ENCODE results near the gene MYO5B.
A peak's percentile ranks its signal among the peaks of the same experiment; 100 is the strongest.

MYO5B gene

GRCh38 chr18:50152900-50153299 is 42.0 kb downstream of the MYO5B start:
- DNase-seq = no peak
- no peak for ATAC-seq (replicated peaks)
- Mint-ChIP-seq H3K27ac (no peak overlapping the region), H3K4me1 (no peaks in the 10 kb centered on the region), H3K27me3 (peaks cover 5 to 7% of the 10 kb centered on the region in 2 donors), H3K9me3 (peaks cover 0 to 3% of the 10 kb centered on the region in 2 donors), H3K4me3 (no peak overlapping the region), H3K36me3 (no peaks in the 10 kb centered on the region)

DNA sequence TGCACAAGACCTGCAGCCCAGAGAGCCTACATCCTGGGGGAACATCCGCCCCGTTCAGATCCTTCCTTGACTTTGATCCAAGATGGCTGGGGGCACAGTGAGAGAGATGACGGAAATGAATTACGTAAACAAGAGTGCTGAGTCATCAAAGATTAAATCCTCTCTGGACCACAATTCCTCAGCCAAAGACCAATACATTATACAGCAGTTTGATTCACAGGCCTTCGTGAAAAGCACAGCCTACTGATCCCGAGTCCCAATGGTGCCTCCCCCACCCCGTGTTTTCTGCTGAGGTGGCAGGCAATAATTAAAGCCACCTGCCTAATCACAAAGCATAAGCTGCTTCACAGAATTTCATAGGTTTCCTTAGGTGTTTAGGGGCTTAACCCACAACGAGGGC is 43.0 kb downstream of the MYO5B start:
- no peak overlapping the region for H3K27ac Mint-ChIP-seq
- DNase-seq (no peak), ATAC-seq (replicated peaks) (no peak)
- no peaks in the 10 kb centered on the region for H3K36me3 Mint-ChIP-seq
- peaks cover 5 to 6% of the 10 kb centered on the region in 2 donors for H3K27me3 Mint-ChIP-seq
- H3K9me3 Mint-ChIP-seq = peaks cover 4% of the 10 kb centered on the region in 2 donors
- H3K4me1 Mint-ChIP-seq = no peaks in the 10 kb centered on the region
- no peak overlapping the region for H3K4me3 Mint-ChIP-seq

DNA sequence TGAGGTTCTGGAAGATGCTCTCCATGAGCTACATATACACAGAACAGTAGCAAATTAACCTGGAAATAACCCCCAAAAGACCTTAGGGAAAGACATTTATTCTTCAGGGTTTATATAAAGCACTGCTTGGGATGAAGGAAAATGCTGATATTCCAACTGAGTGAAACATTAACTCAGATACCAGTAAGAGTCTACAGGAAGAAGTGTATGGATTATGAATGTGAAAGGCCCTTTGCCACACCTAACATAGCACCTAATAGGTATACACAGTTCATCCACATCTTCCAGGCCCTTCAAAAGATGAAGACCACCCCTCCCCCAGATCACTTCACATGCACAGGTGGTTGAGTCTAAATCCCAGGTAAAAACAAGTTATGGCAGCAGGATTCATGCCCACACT is 50.4 kb downstream of the MYO5B start:
- no peak overlapping the region for H3K27ac Mint-ChIP-seq
- H3K27me3 Mint-ChIP-seq = peaks cover 29 to 34% of the 10 kb centered on the region in 2 donors
- H3K4me1 Mint-ChIP-seq = no peaks in the 10 kb centered on the region
- H3K4me3 Mint-ChIP-seq = no peak overlapping the region
- ATAC-seq (replicated peaks) (no peak), DNase-seq (no peak)
- H3K36me3 Mint-ChIP-seq = no peaks in the 10 kb centered on the region
- peaks cover 3 to 4% of the 10 kb centered on the region in 2 donors for H3K9me3 Mint-ChIP-seq

DNA sequence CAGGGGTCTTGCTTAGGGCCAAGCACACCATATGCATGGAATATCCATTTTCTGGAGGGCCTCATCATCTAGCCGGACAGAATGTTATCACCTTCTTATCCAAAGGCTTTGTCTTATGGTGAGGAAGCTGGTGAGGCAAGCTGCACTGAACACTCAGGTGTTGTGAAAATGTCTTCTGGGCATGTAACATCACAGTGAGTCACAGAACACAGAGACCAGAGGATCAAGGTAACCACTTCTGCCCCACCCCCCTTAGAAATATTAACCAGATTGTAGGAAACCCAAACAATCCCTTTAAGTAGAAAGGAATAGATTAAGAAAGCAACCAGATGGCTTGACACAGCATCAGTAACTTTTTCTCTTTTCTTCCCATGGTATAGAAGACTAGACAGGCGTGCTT is 51.1 kb downstream of the MYO5B start:
- peaks cover 3 to 4% of the 10 kb centered on the region in 2 donors for H3K9me3 Mint-ChIP-seq
- ATAC-seq (replicated peaks) (no peak), DNase-seq (no peak)
- peaks cover 32 to 34% of the 10 kb centered on the region in 2 donors for H3K27me3 Mint-ChIP-seq
- no peak overlapping the region for H3K27ac Mint-ChIP-seq
- H3K4me3 Mint-ChIP-seq = no peak overlapping the region
- H3K4me1 Mint-ChIP-seq = no peaks in the 10 kb centered on the region
- no peaks in the 10 kb centered on the region for H3K36me3 Mint-ChIP-seq

- Mint-ChIP-seq H3K36me3 (no peaks in the 10 kb centered on the region), H3K4me1 (peaks cover 3 to 6% of the 10 kb centered on the region in 2 donors), H3K4me3 (no peak overlapping the region), H3K9me3 (peaks cover 3 to 4% of the 10 kb centered on the region in 2 donors), H3K27me3 (peaks cover 32 to 35% of the 10 kb centered on the region in 2 donors), H3K27ac (no peak overlapping the region)
- no peak for DNase-seq
- no peak for ATAC-seq (replicated peaks)
Observed at GRCh38 chr18:50143294-50143693, 51.7 kb downstream of the MYO5B start.

DNA sequence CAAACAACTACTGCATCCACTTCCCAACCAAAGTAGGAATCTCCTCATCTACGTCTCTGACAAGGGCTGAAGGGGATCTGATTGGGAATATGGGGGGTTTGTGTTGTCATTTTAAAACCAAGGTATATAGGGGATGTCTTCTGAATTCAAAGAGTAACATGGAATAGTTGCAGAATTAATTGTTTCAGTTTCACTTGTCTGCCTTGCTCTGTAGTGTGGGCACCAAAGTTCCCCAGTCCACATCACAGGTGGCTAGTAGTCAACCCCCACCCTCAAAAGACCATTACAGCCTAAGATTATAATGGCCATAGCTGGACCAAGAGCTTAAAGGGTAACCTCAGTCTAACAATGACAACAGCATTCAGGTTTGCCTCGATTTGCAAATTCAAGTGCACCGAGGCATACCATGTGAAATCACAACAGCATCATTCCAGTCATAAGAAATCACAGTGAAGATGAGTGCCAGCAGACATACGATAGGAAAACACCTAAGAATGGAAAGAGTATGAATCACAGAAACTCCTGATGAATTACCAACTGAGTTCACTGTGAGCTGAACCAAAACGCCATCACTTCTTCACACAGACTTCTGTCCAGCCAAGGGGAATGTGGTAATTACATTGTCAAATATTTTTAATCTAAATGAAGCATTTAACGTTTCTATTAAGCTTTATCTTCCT is 52.4 kb downstream of the MYO5B start:
- Mint-ChIP-seq H3K4me3 (no peak overlapping the region), H3K4me1 (peaks cover 8 to 13% of the 10 kb centered on the region in 2 donors), H3K27ac (no peak overlapping the region), H3K9me3 (peaks cover 4 to 6% of the 10 kb centered on the region in 2 donors), H3K27me3 (peaks cover 37 to 42% of the 10 kb centered on the region in 2 donors), H3K36me3 (peaks cover 0 to 1% of the 10 kb centered on the region in 2 donors)
- no peak for DNase-seq
- peak; percentile 16 to 38 for ATAC-seq (replicated peaks)

- Mint-ChIP-seq H3K36me3 (peaks cover 0 to 4% of the 10 kb centered on the region in 2 donors), H3K4me3 (no peak overlapping the region), H3K27me3 (peaks cover 39 to 44% of the 10 kb centered on the region in 2 donors), H3K27ac (no peak overlapping the region), H3K9me3 (peaks cover 4% of the 10 kb centered on the region in 2 donors), H3K4me1 (peaks cover 11 to 16% of the 10 kb centered on the region in 2 donors)
- DNase-seq = no peak
- peak; percentile 39 to 63 for ATAC-seq (replicated peaks)
Observed at GRCh38 chr18:50138181-50139064, 56.5 kb downstream of the MYO5B start.

DNA sequence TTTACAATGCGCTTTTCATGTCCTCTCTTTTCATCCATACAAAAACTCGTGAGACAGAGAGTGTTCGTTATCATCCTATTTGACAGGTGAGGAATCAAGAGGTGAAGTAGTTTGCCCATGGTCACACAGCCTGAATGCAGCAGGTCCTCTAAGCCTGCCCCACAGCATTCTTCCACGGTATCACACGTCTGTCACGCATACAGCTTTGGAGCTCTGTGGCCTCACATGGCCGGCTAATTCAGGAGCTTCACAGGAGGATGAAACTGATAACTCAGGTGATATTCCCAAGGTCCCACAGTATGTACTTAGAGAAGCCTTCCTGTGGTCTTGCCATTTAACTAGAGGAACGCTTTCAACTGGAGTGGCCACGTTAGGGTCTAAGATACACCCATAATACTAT is 59.0 kb downstream of the MYO5B start:
- Mint-ChIP-seq H3K36me3 (peaks cover 0 to 4% of the 10 kb centered on the region in 2 donors), H3K4me3 (no peak overlapping the region), H3K9me3 (peaks cover 4% of the 10 kb centered on the region in 2 donors), H3K27ac (no peak overlapping the region), H3K4me1 (peaks cover 21 to 30% of the 10 kb centered on the region in 2 donors), H3K27me3 (peaks cover 41 to 50% of the 10 kb centered on the region in 2 donors)
- DNase-seq (no peak), ATAC-seq (replicated peaks) (no peak)

- peaks cover 4% of the 10 kb centered on the region in 2 donors for H3K9me3 Mint-ChIP-seq
- no peak for DNase-seq
Observed at GRCh38 chr18:50133526-50133925, 61.4 kb downstream of the MYO5B start.

DNA sequence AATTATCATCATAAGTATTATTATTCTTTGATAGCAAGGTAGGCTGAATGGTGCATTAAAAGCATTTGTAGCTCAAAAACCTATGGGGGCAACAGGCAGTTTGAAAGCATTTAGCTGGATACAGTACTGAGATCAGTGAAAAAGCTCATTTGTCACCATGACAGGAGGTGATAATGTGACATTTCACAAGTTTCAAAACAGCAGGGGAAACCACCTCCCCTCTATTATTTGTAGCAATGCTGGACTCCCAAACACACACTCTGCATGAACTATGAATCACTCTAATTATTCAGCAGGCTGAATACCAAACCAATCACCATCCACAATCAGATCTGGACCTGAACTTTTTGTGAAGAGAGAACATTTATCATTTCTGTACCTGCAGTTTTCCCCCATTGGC is 63.4 kb downstream of the MYO5B start:
- Mint-ChIP-seq H3K9me3 (no peaks in the 10 kb centered on the region), H3K4me3 (no peak overlapping the region), H3K4me1 (peaks cover 15 to 20% of the 10 kb centered on the region in 2 donors), H3K36me3 (no peaks in the 10 kb centered on the region), H3K27me3 (peaks cover 41 to 65% of the 10 kb centered on the region in 2 donors), H3K27ac (no peak overlapping the region)
- peak; percentile 98 for ATAC-seq (replicated peaks)
- DNase-seq = peak; percentile 13

More at GRCh38 chr18:50133526-50133925, 61.4 kb downstream of the MYO5B start:
- H3K27me3 Mint-ChIP-seq = peaks cover 37 to 67% of the 10 kb centered on the region in 2 donors
- H3K4me3 Mint-ChIP-seq = no peak overlapping the region
- H3K36me3 Mint-ChIP-seq = peaks cover 0 to 4% of the 10 kb centered on the region in 2 donors
- H3K4me1 Mint-ChIP-seq = peaks cover 24 to 32% of the 10 kb centered on the region in 2 donors
- H3K27ac Mint-ChIP-seq = no peak overlapping the region
- ATAC-seq (replicated peaks) = no peak

DNA sequence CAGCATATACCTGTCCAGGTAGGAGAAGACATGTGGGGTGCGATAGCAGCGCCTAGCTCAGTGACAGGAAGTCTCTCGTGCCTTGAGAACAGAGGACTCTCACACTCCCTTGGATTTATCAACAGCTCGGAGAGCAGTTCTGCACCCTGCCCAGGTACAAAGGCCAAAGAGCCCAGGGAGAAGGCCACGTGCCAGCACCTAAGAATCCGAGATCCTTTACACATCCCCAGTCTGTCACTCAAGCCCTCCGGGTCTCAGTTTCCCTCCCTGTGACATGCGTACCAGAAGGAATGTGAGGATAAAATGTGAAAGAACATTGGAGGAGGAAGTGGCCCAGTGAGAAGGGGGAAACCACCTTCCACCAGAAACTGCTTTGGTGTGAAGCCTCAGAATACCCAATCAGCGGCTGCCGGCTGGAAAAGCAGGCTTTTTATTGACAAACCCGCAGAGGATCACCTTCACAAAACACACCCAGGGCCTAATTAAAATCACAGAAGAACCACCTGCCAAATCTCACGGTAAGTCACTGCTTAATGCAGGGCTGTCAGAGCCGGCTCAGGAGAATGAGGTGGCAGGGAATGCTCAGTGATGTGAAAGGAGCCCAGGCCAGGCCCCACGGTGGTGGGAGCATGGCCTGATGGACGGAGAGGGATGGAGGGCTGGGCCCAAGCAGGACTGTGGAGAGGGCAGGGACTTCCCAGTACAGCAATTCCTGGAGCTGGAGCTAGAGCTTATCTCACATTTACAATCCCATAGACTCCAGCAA is 66.3 kb downstream of the MYO5B start:
- Mint-ChIP-seq H3K9me3 (no peaks in the 10 kb centered on the region), H3K27ac (no peak overlapping the region)

GRCh38 chr18:50127516-50128210 is 67.3 kb downstream of the MYO5B start:
- no peak for DNase-seq
- Mint-ChIP-seq H3K27me3 (peaks cover 42 to 63% of the 10 kb centered on the region in 2 donors), H3K4me1 (peaks cover 13 to 20% of the 10 kb centered on the region in 2 donors), H3K27ac (no peak overlapping the region), H3K36me3 (no peaks in the 10 kb centered on the region), H3K9me3 (no peaks in the 10 kb centered on the region), H3K4me3 (no peak overlapping the region)
- ATAC-seq (replicated peaks) = no peak

More for the DNA sequence above, 66.3 kb downstream of the MYO5B start:
- Mint-ChIP-seq H3K36me3 (no peaks in the 10 kb centered on the region), H3K27me3 (peaks cover 42 to 73% of the 10 kb centered on the region in 2 donors), H3K4me3 (no peak overlapping the region), H3K4me1 (peaks cover 15 to 20% of the 10 kb centered on the region in 2 donors)
- ATAC-seq (replicated peaks) (no peak), DNase-seq (no peak)

GRCh38 chr18:50126471-50126870 is 68.5 kb downstream of the MYO5B start:
- Mint-ChIP-seq H3K36me3 (no peaks in the 10 kb centered on the region), H3K27ac (no peak overlapping the region), H3K9me3 (no peaks in the 10 kb centered on the region), H3K27me3 (peaks cover 40 to 56% of the 10 kb centered on the region in 2 donors), H3K4me1 (peaks cover 8 to 11% of the 10 kb centered on the region in 2 donors), H3K4me3 (no peak overlapping the region)
- ATAC-seq (replicated peaks) (no peak), DNase-seq (no peak)

Measured in stimulated activated naive B cell treated with anti-CD40 and anti-IgM and Interleukin-4, amounts not matched to agents 10 μg/mL and 1 μg/mL and 100 μg/mL, for 72 hours (primary cell).